GM23338 (cell line): Measurements from ENCODE around the gene NPSR1. TPM values are rescaled to one million over a fixed set of nuclear protein-coding genes. Genes with fewer than 3 reads are reported as not detected.

Experiments
- ATAC-seq: fragments of 200-7000 bp; cut with Tn5 transposase; 3 replicates; pipeline ENCODE4 v1.9.1; 2020
- DNase-seq: peaks from one replicate; pipeline ENCODE4 v3.0.0-alpha.2; 2015; ENCODE audit warnings: low spot score
- H2AFZ ChIP-seq: fragments of 200-600 bp; sonication (generic); 2 replicates; pipeline ENCODE4 v1.8.0; 2016; ENCODE audit warnings: antibody characterized with exemption, mild to moderate bottlenecking, moderate library complexity
- H3F3A ChIP-seq: fragments of 200-600 bp; sonication (generic); replicated peaks from 2 replicates; pipeline ENCODE4 v1.8.0; 2017; ENCODE audit warnings: antibody characterized with exemption, mixed run types, low read depth
- H3K27ac ChIP-seq: fragments of 200-600 bp; sonication (generic); 2 replicates; pipeline ENCODE4 v1.6.1; 2016; ENCODE audit warnings: low read depth
- H3K27me3 ChIP-seq: fragments of 200-600 bp; sonication (generic); 2 replicates; pipeline ENCODE4 v1.8.0; 2016; ENCODE audit warnings: mild to moderate bottlenecking, mixed run types, moderate library complexity; ENCODE audit not compliant: insufficient read depth
- H3K36me3 ChIP-seq: fragments of 200-600 bp; sonication (generic); 2 replicates; pipeline ENCODE4 v1.8.0; 2016; ENCODE audit warnings: mild to moderate bottlenecking; ENCODE audit not compliant: insufficient read depth
- H3K4me1 ChIP-seq: fragments of 200-600 bp; sonication (generic); 2 replicates; pipeline ENCODE4 v1.8.0; 2016; ENCODE audit warnings: mild to moderate bottlenecking, moderate library complexity; ENCODE audit not compliant: insufficient read depth
- H3K4me2 ChIP-seq: fragments of 200-600 bp; sonication (generic); 2 replicates; pipeline ENCODE4 v1.7.1; 2017; ENCODE audit warnings: mixed run types
- H3K4me3 ChIP-seq: fragments of 200-600 bp; sonication (generic); 2 replicates; pipeline ENCODE4 v1.6.1; 2016; ENCODE audit warnings: mixed run types
- H3K79me2 ChIP-seq: fragments of 200-600 bp; sonication (generic); replicated peaks from 2 replicates; pipeline ENCODE4 v1.8.0; 2017; ENCODE audit warnings: mild to moderate bottlenecking; ENCODE audit not compliant: insufficient read depth
- H3K9me2 ChIP-seq: fragments of 200-600 bp; sonication (generic); 2 replicates; pipeline ENCODE4 v1.8.0; 2017; ENCODE audit not compliant: insufficient read depth
- H4K20me1 ChIP-seq: fragments of 200-600 bp; sonication (generic); replicated peaks from 2 replicates; pipeline ENCODE4 v1.8.0; 2017; ENCODE audit warnings: mild to moderate bottlenecking; ENCODE audit not compliant: insufficient read depth
- H3K27ac Mint-ChIP-seq: 2 replicates; pipeline ENCODE4 v1.8.0; 2020; ENCODE audit warnings: inconsistent platforms, mild to moderate bottlenecking, moderate library complexity, mixed read lengths
- H3K27me3 Mint-ChIP-seq: 3 replicates; pipeline ENCODE4 v1.8.0; 2022; ENCODE audit warnings: low read depth, mild to moderate bottlenecking, moderate library complexity, mixed read lengths, inconsistent platforms; ENCODE audit not compliant: insufficient read depth, poor library complexity
- H3K36me3 Mint-ChIP-seq: 3 replicates; pipeline ENCODE4 v1.8.0; 2021; ENCODE audit warnings: low read depth, mild to moderate bottlenecking, inconsistent platforms, moderate library complexity, mixed read lengths
- H3K4me1 Mint-ChIP-seq: 3 replicates; pipeline ENCODE4 v1.8.0; 2020; ENCODE audit warnings: mild to moderate bottlenecking, inconsistent platforms, mixed read lengths
- H3K4me3 Mint-ChIP-seq: 3 replicates; pipeline ENCODE4 v1.8.0; 2021; ENCODE audit warnings: moderate library complexity, mild to moderate bottlenecking, inconsistent platforms, mixed read lengths
- H3K9me3 Mint-ChIP-seq: 3 replicates; pipeline ENCODE4 v1.8.0; 2020; ENCODE audit warnings: moderate library complexity, mild to moderate bottlenecking, inconsistent platforms, mixed read lengths
- CREB1 ChIP-seq: fragments of 250-450 bp; sonication (Bioruptor Pico); IDR thresholded peaks from 2 replicates; pipeline ENCODE4 v1.5.0; 2020; ENCODE audit warnings: low read depth, mild to moderate bottlenecking, moderate library complexity
- EZH2 ChIP-seq: fragments of 200-600 bp; sonication (generic); IDR thresholded peaks from one replicate; pipeline ENCODE4 v1.8.0; 2017; ENCODE audit warnings: antibody characterized with exemption, mild to moderate bottlenecking, low read depth; ENCODE audit not compliant: unreplicated experiment
- EZH2phosphoT487 ChIP-seq: fragments of 200-600 bp; sonication (generic); IDR thresholded peaks from one replicate; pipeline ENCODE4 v1.8.1; 2018; ENCODE audit warnings: antibody characterized with exemption; ENCODE audit not compliant: unreplicated experiment
- JUNB ChIP-seq: IDR thresholded peaks from one replicate; pipeline ENCODE4 v1.6.1; 2016; ENCODE audit warnings: antibody characterized with exemption; ENCODE audit not compliant: unreplicated experiment
- POLR2AphosphoS5 ChIP-seq: IDR thresholded peaks from 2 replicates; pipeline ENCODE4 v1.6.1; 2016; ENCODE audit warnings: antibody characterized with exemption, low read depth
- STAT1 ChIP-seq: IDR thresholded peaks from one replicate; pipeline ENCODE4 v1.6.1; 2016; ENCODE audit warnings: antibody characterized with exemption; ENCODE audit not compliant: unreplicated experiment
- ZNF114 ChIP-seq: fragments of 250-450 bp; sonication (Bioruptor Pico); IDR thresholded peaks from 2 replicates; pipeline ENCODE4 v1.5.0; 2020; ENCODE audit warnings: mild to moderate bottlenecking, moderate library complexity
- ZNF331 ChIP-seq: fragments of 250-450 bp; sonication (Bioruptor Pico); IDR thresholded peaks from 2 replicates; pipeline ENCODE4 v1.5.0; 2020; ENCODE audit warnings: low read depth, mild to moderate bottlenecking, moderate library complexity
- polyA plus RNA-seq: library from polyadenylated mRNA; unstranded; fragments of >200 nt; fragmentation: Nextera tagmentation; extraction: Ambion mirVana; gene quantifications from 2 replicates; pipeline ENCODE4 v1.2.1, GENCODE V29; 2016
- total RNA-seq: library from RNA; depleted of rRNA; stranded (reverse); fragments of >200 nt; shearing (Covaris generic); gene quantifications from 2 replicates; pipeline ENCODE4 v1.2.3, GENCODE V29; 2014
- TF ChIP-seq, protein P1 (sequence below): fragments of 250-450 bp; sonication (Bioruptor Pico); IDR thresholded peaks from 2 replicates; pipeline ENCODE4 v1.5.0; 2020; ENCODE audit warnings: mild to moderate bottlenecking, moderate library complexity
- TF ChIP-seq, protein P2 (sequence below): IDR thresholded peaks from 2 replicates; pipeline ENCODE4 v1.6.1; 2016; ENCODE audit warnings: antibody characterized with exemption
- TF ChIP-seq, protein P3 (sequence below): IDR thresholded peaks from one replicate; pipeline ENCODE4 v1.6.1; 2018; ENCODE audit warnings: antibody characterized with exemption; ENCODE audit not compliant: unreplicated experiment
- TF ChIP-seq, protein P4 (sequence below), 2 experiments: fragments of 200-600 bp in 1 of 2; sonication (generic) in 1 of 2; conservative IDR thresholded peaks; 2 replicates each; pipeline versions ENCODE4 v1.5.1 to v1.6.1; 2016 to 2017; ENCODE audit warnings: antibody characterized with exemption in 2 of 2, low read depth in 2 of 2, mild to moderate bottlenecking in 2 of 2, moderate library complexity in 1 of 2

Gene NPSR1
- total and polyA plus RNA-seq, 2 experiments from 2014 or later: not detected

DNA sequence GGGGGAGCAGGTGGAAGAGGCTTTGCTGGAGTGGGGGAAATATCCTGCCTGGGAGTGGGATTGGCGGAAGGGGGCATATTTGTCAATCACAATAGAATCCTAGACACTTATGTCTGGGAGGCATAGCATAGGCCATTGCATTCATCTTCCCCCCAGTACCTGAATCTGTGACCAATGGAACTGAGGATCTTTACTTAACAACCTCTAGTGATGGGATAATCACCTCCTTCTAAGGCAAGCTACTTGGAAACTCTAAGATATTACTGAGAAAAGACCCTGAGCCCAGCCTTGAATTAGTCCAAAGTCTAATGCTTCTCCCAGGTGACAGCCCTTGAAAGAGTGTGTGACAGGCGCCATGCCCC lies 90.7 kb downstream of the NPSR1 start (continued):
- TF ChIP-seq, protein P1, sequence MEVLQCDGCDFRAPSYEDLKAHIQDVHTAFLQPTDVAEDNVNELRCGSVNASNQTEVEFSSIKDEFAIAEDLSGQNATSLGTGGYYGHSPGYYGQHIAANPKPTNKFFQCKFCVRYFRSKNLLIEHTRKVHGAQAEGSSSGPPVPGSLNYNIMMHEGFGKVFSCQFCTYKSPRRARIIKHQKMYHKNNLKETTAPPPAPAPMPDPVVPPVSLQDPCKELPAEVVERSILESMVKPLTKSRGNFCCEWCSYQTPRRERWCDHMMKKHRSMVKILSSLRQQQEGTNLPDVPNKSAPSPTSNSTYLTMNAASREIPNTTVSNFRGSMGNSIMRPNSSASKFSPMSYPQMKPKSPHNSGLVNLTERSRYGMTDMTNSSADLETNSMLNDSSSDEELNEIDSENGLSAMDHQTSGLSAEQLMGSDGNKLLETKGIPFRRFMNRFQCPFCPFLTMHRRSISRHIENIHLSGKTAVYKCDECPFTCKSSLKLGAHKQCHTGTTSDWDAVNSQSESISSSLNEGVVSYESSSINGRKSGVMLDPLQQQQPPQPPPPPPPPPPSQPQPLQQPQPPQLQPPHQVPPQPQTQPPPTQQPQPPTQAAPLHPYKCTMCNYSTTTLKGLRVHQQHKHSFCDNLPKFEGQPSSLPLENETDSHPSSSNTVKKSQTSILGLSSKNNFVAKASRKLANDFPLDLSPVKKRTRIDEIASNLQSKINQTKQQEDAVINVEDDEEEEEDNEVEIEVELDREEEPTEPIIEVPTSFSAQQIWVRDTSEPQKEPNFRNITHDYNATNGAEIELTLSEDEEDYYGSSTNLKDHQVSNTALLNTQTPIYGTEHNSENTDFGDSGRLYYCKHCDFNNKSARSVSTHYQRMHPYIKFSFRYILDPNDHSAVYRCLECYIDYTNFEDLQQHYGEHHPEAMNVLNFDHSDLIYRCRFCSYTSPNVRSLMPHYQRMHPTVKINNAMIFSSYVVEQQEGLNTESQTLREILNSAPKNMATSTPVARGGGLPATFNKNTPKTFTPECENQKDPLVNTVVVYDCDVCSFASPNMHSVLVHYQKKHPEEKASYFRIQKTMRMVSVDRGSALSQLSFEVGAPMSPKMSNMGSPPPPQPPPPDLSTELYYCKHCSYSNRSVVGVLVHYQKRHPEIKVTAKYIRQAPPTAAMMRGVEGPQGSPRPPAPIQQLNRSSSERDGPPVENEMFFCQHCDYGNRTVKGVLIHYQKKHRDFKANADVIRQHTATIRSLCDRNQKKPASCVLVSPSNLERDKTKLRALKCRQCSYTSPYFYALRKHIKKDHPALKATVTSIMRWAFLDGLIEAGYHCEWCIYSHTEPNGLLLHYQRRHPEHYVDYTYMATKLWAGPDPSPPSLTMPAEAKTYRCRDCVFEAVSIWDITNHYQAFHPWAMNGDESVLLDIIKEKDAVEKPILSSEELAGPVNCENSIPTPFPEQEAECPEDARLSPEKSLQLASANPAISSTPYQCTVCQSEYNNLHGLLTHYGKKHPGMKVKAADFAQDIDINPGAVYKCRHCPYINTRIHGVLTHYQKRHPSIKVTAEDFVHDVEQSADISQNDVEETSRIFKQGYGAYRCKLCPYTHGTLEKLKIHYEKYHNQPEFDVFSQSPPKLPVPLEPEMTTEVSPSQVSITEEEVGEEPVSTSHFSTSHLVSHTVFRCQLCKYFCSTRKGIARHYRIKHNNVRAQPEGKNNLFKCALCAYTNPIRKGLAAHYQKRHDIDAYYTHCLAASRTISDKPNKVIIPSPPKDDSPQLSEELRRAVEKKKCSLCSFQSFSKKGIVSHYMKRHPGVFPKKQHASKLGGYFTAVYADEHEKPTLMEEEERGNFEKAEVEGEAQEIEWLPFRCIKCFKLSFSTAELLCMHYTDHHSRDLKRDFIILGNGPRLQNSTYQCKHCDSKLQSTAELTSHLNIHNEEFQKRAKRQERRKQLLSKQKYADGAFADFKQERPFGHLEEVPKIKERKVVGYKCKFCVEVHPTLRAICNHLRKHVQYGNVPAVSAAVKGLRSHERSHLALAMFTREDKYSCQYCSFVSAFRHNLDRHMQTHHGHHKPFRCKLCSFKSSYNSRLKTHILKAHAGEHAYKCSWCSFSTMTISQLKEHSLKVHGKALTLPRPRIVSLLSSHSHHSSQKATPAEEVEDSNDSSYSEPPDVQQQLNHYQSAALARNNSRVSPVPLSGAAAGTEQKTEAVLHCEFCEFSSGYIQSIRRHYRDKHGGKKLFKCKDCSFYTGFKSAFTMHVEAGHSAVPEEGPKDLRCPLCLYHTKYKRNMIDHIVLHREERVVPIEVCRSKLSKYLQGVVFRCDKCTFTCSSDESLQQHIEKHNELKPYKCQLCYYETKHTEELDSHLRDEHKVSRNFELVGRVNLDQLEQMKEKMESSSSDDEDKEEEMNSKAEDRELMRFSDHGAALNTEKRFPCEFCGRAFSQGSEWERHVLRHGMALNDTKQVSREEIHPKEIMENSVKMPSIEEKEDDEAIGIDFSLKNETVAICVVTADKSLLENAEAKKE (CRISPR knock-in tag): no peak
- TF ChIP-seq JUNB: no peak
- TF ChIP-seq CREB1 (CRISPR knock-in tag): no peak
- TF ChIP-seq STAT1: no peak
- TF ChIP-seq, protein P2, sequence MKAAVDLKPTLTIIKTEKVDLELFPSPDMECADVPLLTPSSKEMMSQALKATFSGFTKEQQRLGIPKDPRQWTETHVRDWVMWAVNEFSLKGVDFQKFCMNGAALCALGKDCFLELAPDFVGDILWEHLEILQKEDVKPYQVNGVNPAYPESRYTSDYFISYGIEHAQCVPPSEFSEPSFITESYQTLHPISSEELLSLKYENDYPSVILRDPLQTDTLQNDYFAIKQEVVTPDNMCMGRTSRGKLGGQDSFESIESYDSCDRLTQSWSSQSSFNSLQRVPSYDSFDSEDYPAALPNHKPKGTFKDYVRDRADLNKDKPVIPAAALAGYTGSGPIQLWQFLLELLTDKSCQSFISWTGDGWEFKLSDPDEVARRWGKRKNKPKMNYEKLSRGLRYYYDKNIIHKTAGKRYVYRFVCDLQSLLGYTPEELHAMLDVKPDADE: no peak
- TF ChIP-seq EZH2: no peak
- no peak for TF ChIP-seq EZH2phosphoT487

DNA sequence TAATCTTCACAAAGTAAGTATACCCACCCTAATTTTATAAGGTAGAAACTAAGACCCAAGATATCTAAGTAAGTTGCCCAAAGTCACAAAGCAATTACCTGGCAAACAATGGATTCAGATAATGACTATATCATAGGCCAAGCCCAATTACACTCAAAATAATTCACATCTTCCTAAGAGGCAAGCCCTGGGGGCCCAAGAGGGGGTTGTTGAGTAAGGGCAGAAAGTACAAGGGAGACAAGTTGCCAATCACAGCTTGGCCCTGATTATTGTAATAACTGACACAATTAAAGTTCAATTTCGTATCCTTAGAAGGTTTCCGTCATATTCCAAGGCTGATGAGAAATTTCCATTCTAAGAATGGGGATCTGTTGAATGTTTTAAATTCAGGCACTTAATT lies 91.4 kb downstream of the NPSR1 start:
- Histone ChIP-seq H3K27ac (no peak overlapping the region), H3K36me3 (no peaks in the 10 kb centered on the region), H3F3A (no peaks in the 10 kb centered on the region), H3K27me3 (no peaks in the 10 kb centered on the region), H3K9me2 (no peaks in the 10 kb centered on the region), H2AFZ (no peak overlapping the region), H3K4me2 (no peak overlapping the region), H3K4me3 (no peak overlapping the region), H3K4me1 (no peaks in the 10 kb centered on the region), H3K79me2 (no peaks in the 10 kb centered on the region), H4K20me1 (no peaks in the 10 kb centered on the region)
- Mint-ChIP-seq H3K9me3 (no peaks in the 10 kb centered on the region), H3K36me3 (no peaks in the 10 kb centered on the region), H3K27me3 (peaks cover 2% of the 10 kb centered on the region), H3K4me3 (no peak overlapping the region), H3K27ac (no peak overlapping the region), H3K4me1 (peaks cover 2% of the 10 kb centered on the region; the same call in 1 of the 3 replicates)
- no peak for DNase-seq
- ATAC-seq: no peak
- no peak for TF ChIP-seq ZNF114 (CRISPR knock-in tag)
- TF ChIP-seq, protein P3, sequence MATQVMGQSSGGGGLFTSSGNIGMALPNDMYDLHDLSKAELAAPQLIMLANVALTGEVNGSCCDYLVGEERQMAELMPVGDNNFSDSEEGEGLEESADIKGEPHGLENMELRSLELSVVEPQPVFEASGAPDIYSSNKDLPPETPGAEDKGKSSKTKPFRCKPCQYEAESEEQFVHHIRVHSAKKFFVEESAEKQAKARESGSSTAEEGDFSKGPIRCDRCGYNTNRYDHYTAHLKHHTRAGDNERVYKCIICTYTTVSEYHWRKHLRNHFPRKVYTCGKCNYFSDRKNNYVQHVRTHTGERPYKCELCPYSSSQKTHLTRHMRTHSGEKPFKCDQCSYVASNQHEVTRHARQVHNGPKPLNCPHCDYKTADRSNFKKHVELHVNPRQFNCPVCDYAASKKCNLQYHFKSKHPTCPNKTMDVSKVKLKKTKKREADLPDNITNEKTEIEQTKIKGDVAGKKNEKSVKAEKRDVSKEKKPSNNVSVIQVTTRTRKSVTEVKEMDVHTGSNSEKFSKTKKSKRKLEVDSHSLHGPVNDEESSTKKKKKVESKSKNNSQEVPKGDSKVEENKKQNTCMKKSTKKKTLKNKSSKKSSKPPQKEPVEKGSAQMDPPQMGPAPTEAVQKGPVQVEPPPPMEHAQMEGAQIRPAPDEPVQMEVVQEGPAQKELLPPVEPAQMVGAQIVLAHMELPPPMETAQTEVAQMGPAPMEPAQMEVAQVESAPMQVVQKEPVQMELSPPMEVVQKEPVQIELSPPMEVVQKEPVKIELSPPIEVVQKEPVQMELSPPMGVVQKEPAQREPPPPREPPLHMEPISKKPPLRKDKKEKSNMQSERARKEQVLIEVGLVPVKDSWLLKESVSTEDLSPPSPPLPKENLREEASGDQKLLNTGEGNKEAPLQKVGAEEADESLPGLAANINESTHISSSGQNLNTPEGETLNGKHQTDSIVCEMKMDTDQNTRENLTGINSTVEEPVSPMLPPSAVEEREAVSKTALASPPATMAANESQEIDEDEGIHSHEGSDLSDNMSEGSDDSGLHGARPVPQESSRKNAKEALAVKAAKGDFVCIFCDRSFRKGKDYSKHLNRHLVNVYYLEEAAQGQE: no peak
- TF ChIP-seq CREB1 (CRISPR knock-in tag): no peak
- TF ChIP-seq, protein P4, sequence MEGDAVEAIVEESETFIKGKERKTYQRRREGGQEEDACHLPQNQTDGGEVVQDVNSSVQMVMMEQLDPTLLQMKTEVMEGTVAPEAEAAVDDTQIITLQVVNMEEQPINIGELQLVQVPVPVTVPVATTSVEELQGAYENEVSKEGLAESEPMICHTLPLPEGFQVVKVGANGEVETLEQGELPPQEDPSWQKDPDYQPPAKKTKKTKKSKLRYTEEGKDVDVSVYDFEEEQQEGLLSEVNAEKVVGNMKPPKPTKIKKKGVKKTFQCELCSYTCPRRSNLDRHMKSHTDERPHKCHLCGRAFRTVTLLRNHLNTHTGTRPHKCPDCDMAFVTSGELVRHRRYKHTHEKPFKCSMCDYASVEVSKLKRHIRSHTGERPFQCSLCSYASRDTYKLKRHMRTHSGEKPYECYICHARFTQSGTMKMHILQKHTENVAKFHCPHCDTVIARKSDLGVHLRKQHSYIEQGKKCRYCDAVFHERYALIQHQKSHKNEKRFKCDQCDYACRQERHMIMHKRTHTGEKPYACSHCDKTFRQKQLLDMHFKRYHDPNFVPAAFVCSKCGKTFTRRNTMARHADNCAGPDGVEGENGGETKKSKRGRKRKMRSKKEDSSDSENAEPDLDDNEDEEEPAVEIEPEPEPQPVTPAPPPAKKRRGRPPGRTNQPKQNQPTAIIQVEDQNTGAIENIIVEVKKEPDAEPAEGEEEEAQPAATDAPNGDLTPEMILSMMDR (conservative IDR thresholded peaks at IDR 0.05; ENCODE audit: low read depth in 2 of 2): no peak
- no peak for TF ChIP-seq EZH2phosphoT487
- TF ChIP-seq, protein P2: no peak
- TF ChIP-seq EZH2: no peak
- no peak for TF ChIP-seq STAT1
- TF ChIP-seq POLR2AphosphoS5: no peak
- TF ChIP-seq ZNF331 (CRISPR knock-in tag): no peak
